CD4-positive, alpha-beta T cell treated with Interferon alpha-2 for 1 hour (primary cell): ENCODE data around the gene ELL.
"Not testable (repeated sequence)": the region's sequence is repeated elsewhere in the genome, so short reads cannot be mapped to it uniquely, and the experiment has no call there.

Source experiments
- DNase-seq, 2 donors: peaks; one replicate each; pipeline ENCODE4 v3.0.0-alpha.2; 2020 to 2022

ELL gene

GRCh38 chr19:18529782-18530181, 7.9 kb upstream of the ELL start:
- DNase-seq = no peak

- no peak for DNase-seq
Measured at GRCh38 chr19:18526316-18526715, 4.4 kb upstream of the ELL start.

GRCh38 chr19:18523841-18524240, 2.0 kb upstream of the ELL start:
- DNase-seq = no peak

- DNase-seq = not testable (repeated sequence)
Measured at GRCh38 chr19:18522862-18523440, 1.1 kb upstream of the ELL start.

- peak; percentile 100 for DNase-seq
Measured at GRCh38 chr19:18522124-18522861, 423 bp upstream of the ELL start.

- peak; percentile 39 to 49 for DNase-seq
Measured at GRCh38 chr19:18520848-18521691, 800 bp downstream of the ELL start.

- DNase-seq = peak; percentile 68 to 71
Measured at GRCh38 chr19:18519962-18520847, 1.7 kb downstream of the ELL start.

GRCh38 chr19:18518639-18519038, 3.2 kb downstream of the ELL start:
- no peak for DNase-seq

- DNase-seq = no peak
Measured at GRCh38 chr19:18517606-18518005, 4.3 kb downstream of the ELL start.

- no peak for DNase-seq
Measured at GRCh38 chr19:18515959-18516358, 5.9 kb downstream of the ELL start.

GRCh38 chr19:18514800-18515682, 6.8 kb downstream of the ELL start:
- DNase-seq = peak; percentile 44 to 78

- DNase-seq = no peak
Measured at GRCh38 chr19:18513868-18514267, 8.0 kb downstream of the ELL start.

GRCh38 chr19:18510216-18510615, 11.7 kb downstream of the ELL start:
- DNase-seq = no peak

- DNase-seq = no peak
Measured at GRCh38 chr19:18508585-18508984, 13.3 kb downstream of the ELL start.

GRCh38 chr19:18507727-18508440, 14.0 kb downstream of the ELL start:
- no peak for DNase-seq

- peak in 1 of 2 donors; percentile 68 for DNase-seq
Measured at GRCh38 chr19:18507021-18507726, 14.7 kb downstream of the ELL start.

- no peak for DNase-seq
Measured at GRCh38 chr19:18506101-18506930, 15.6 kb downstream of the ELL start.

GRCh38 chr19:18504886-18505610, 16.8 kb downstream of the ELL start:
- DNase-seq = no peak
